Measurements from ENCODE around the gene LDLRAD1.

DNA sequence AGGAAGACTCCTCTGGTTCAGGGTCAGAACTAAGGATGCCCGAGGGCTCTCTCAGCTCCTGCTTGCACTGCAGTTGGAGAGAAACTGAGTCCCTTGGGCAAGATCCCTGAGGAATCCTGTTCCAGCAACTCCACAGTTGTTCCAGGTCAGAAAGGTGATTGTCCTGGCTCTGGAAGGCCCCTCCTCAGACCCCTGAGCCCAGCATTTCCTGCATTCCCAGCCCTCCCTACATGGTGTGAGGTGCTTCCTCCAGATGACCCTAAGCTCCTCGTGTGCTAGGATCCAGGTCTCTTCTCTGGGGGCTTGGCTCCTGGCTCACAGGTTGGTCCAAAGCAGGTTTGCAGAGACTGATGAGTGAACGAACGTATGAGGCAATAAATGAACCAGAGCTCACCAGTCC is 11.5 kb downstream of the LDLRAD1 start:
- TF ChIP-seq EZH2 (IDR thresholded peaks at IDR 0.05) (no peak), POLR2A (IDR thresholded peaks at IDR 0.05; ENCODE audit: borderline replicate concordance, extremely low read depth, insufficient read depth, insufficient read length) (no peak), CTCF (IDR thresholded peaks at IDR 0.05 in 2 of 3, conservative IDR thresholded peaks at IDR 0.05 in 1 of 3; ENCODE audit: borderline replicate concordance in 1 of 3, insufficient read depth in 1 of 3, low read depth in 2 of 3, low read length in 2 of 3) (no peak), SIN3A (IDR thresholded peaks at IDR 0.05; ENCODE audit: low read depth) (no peak), POLR2AphosphoS5 (IDR thresholded peaks at IDR 0.05; ENCODE audit: low read depth, low read length) (no peak), SP1 (IDR thresholded peaks at IDR 0.05; ENCODE audit: low read depth) (no peak), JUND (IDR thresholded peaks at IDR 0.05) (no peak), RAD21 (IDR thresholded peaks at IDR 0.05; ENCODE audit: low read depth) (no peak), CEBPB (IDR thresholded peaks at IDR 0.05; ENCODE audit: low read depth) (no peak), ZNF274 (IDR thresholded peaks at IDR 0.05; ENCODE audit: low read depth, low read length) (no peak), EGR1 (IDR thresholded peaks at IDR 0.05; ENCODE audit: low read depth) (no peak), ZFX (IDR thresholded peaks at IDR 0.05) (no peak)

Measured in HCT116 (cell line).